Right forelimb (tissue), 1 donor: ENCODE results near the gene CCL8.

Experiments used
- DNase-seq: peaks from one replicate; pipeline ENCODE4 v3.0.0-alpha.2; 2018

CCL8 gene

GRCh38 chr17:34368196-34368945 is 49.1 kb downstream of the CCL8 start:
- no peak for DNase-seq

- no peak for DNase-seq
Measured at GRCh38 chr17:34368946-34369500, 49.8 kb downstream of the CCL8 start.

GRCh38 chr17:34369571-34369970 is 50.3 kb downstream of the CCL8 start:
- DNase-seq: no peak

GRCh38 chr17:34370376-34370996 is 51.3 kb downstream of the CCL8 start:
- DNase-seq: no peak

- DNase-seq: no peak
Measured at GRCh38 chr17:34370997-34371395, 51.8 kb downstream of the CCL8 start.
